ENCODE results near the gene AMFR.

GRCh38 chr16:56421976-56422669 is 3.2 kb downstream of the AMFR start:
- TF ChIP-seq, protein P1, sequence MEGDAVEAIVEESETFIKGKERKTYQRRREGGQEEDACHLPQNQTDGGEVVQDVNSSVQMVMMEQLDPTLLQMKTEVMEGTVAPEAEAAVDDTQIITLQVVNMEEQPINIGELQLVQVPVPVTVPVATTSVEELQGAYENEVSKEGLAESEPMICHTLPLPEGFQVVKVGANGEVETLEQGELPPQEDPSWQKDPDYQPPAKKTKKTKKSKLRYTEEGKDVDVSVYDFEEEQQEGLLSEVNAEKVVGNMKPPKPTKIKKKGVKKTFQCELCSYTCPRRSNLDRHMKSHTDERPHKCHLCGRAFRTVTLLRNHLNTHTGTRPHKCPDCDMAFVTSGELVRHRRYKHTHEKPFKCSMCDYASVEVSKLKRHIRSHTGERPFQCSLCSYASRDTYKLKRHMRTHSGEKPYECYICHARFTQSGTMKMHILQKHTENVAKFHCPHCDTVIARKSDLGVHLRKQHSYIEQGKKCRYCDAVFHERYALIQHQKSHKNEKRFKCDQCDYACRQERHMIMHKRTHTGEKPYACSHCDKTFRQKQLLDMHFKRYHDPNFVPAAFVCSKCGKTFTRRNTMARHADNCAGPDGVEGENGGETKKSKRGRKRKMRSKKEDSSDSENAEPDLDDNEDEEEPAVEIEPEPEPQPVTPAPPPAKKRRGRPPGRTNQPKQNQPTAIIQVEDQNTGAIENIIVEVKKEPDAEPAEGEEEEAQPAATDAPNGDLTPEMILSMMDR (IDR thresholded peaks at IDR 0.05) = no peak
- TF ChIP-seq POLR2A (IDR thresholded peaks at IDR 0.05) (no peak), POLR2AphosphoS5 (IDR thresholded peaks at IDR 0.05) (no peak)
